K562 (cell line): Measurements from ENCODE around the gene PGPEP1. TPM values are rescaled to one million over a fixed set of nuclear protein-coding genes. Genes with fewer than 3 reads are reported as not detected.

Experiments
- C11orf30 ChIP-seq: fragments of 450-650 bp; IDR thresholded peaks from 2 replicates; pipeline ENCODE4 v1.6.1; 2016; ENCODE audit warnings: low read depth, mild to moderate bottlenecking
- CUX1 ChIP-seq: fragments of 200-800 bp; sonication (Bioruptor generic); IDR thresholded peaks from 2 replicates; pipeline ENCODE4 v1.6.1; 2016; ENCODE audit warnings: missing genetic modification characterization, missing compliant biosample characterization
- DLX4 ChIP-seq: fragments of 250-450 bp; sonication (Bioruptor Pico); IDR thresholded peaks from 2 replicates; pipeline ENCODE4 v1.6.1; 2021; ENCODE audit warnings: mild to moderate bottlenecking
- FOXJ2 ChIP-seq: fragments of 200-800 bp; sonication (Bioruptor generic); IDR thresholded peaks from 2 replicates; pipeline ENCODE4 v1.6.1; 2016; ENCODE audit warnings: missing genetic modification characterization, missing compliant biosample characterization
- HOXB6 ChIP-seq: fragments of 250-450 bp; sonication (Bioruptor Pico); IDR thresholded peaks from 2 replicates; pipeline ENCODE4 v1.5.1; 2022; ENCODE audit warnings: mild to moderate bottlenecking, borderline replicate concordance
- LCOR ChIP-seq: sonication (generic); formaldehyde crosslinking; IDR thresholded peaks from 2 replicates; pipeline ENCODE4 v1.8.0; 2022; ENCODE audit warnings: mild to moderate bottlenecking, missing genetic modification reagents
- MAFG ChIP-seq: fragments of 450-650 bp; conservative IDR thresholded peaks from 2 replicates; pipeline ENCODE4 v1.6.1; 2016; ENCODE audit warnings: missing genetic modification characterization, missing compliant biosample characterization
- NFE2L1 ChIP-seq: fragments of 450-650 bp; IDR thresholded peaks from 2 replicates; pipeline ENCODE4 v1.6.1; 2016; ENCODE audit warnings: missing genetic modification characterization, low read depth, mild to moderate bottlenecking, missing compliant biosample characterization, moderate library complexity, borderline replicate concordance
- PHB ChIP-seq: fragments of 250-450 bp; sonication (Bioruptor Pico); IDR thresholded peaks from 2 replicates; pipeline ENCODE4 v1.5.0; 2021
- ZBTB8A ChIP-seq: fragments of 450-650 bp; IDR thresholded peaks from 2 replicates; pipeline ENCODE4 v1.6.1; 2018; ENCODE audit warnings: mild to moderate bottlenecking, moderate library complexity; ENCODE audit not compliant: partially characterized antibody
- ZNF263 ChIP-seq: sonication (generic); formaldehyde crosslinking; IDR thresholded peaks from 2 replicates; pipeline ENCODE4 v1.8.0; 2022; ENCODE audit warnings: mild to moderate bottlenecking, missing genetic modification reagents, borderline replicate concordance
- polyA plus RNA-seq, 8 experiments: library from polyadenylated mRNA; depleted of rRNA in 4 of 8; stranded (reverse) in 5 of 8; unstranded in 3 of 8; fragments of >200 nt; fragmentation: Nextera tagmentation in 2 of 8; fragmentation: Illumina TruSeq in 1 of 8; extraction: Ambion mirVana in 2 of 8; extraction: Trizol in 1 of 8; gene quantifications; 2 replicates each; pipeline versions ENCODE4 v1.2.1 to v1.2.3, GENCODE V29; 2011 to 2014; ENCODE audit warnings: inconsistent platforms in 1 of 8, missing spikeins in 1 of 8
- total RNA-seq, 7 experiments: library from RNA; depleted of rRNA in 6 of 7; stranded (reverse); fragments of >200 nt in 6 of 7; fragmentation: Illumina TruSeq in 2 of 7; extraction: Trizol in 2 of 7; gene quantifications; 2 replicates each; pipeline versions ENCODE4 v1.2.1 to v1.2.3, GENCODE V29; 2011 to 2021; ENCODE audit warnings: low replicate concordance in 1 of 7
- TF ChIP-seq, protein P1 (sequence below): fragments of 250-450 bp; sonication (Bioruptor Pico); IDR thresholded peaks from 2 replicates; pipeline ENCODE4 v1.8.0; 2021; ENCODE audit warnings: moderate library complexity, mild to moderate bottlenecking, inconsistent platforms

PGPEP1 gene
- total and polyA plus RNA-seq, 9 of the 15 experiments (the other 6 are each of a cell fraction or from before 2014, with no cell fraction given) = 10.0 to 69.6 (median 33.5) TPM

DNA sequence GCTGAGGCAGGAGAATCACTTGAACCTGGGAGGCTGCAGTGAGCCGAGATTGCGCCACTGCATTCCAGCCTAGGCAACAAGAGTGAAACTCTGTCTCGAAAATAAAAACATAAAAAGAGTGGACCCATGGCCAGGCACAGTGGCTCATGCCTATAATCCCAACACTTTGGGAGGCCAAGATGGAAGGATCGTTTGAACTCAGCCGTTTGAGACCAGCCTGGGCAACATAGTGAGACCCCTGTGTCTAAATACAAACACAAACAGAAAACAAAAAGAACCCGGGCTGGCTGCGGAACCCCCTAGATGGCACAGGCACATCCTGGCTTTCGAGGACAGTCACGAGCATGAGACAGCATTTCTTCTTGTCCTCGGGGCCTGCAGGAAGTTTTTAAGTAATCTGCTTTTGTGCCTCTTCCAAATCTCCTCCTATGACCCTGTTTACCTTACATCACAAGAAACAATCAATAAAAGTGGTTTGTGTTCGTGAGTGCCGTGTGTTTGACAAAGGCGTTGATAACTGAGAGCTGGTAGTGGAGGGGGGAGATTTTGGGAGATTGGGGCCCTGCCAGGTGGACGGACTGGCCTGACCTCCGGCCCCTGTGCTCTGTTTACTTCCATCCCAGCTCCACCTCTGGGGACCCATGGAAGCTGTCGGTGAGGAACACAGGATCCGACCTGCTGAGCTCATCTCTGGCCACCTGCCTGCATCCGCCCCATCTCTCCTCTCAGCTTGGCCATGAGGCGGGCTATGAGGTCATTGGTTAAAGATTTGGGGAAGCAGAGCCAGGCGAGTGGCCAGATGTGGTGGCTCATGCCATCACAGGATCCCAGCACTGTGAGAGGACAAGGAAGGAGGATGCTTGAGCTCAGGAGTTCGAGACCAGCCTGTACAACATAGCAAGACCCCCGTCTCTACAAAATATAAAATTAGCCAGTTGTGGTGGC, 39.7 kb downstream of the PGPEP1 start (continued):
- TF ChIP-seq DLX4 (CRISPR knock-in tag) (no peak), ZBTB8A (no peak), C11orf30 (peak; percentile 84), ZNF263 (peak; percentile 37; the same call in 1 of the 2 replicates), PHB (CRISPR knock-in tag) (peak; percentile 34; the same call in 1 of the 2 replicates), NFE2L1 (tag) (peak; percentile 53), HOXB6 (no peak), FOXJ2 (peak; percentile 89), CUX1 (CRISPR knock-in tag) (peak; percentile 69; the same call in 1 of the 2 replicates), MAFG (tag) (peak; percentile 86), LCOR (peak; percentile 93)
- TF ChIP-seq, protein P1, sequence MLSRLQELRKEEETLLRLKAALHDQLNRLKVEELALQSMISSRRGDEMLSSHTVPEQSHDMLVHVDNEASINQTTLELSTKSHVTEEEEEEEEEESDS (CRISPR knock-in tag) = no peak
